ENCODE data around the gene DCP1B.

Gene DCP1B

DNA sequence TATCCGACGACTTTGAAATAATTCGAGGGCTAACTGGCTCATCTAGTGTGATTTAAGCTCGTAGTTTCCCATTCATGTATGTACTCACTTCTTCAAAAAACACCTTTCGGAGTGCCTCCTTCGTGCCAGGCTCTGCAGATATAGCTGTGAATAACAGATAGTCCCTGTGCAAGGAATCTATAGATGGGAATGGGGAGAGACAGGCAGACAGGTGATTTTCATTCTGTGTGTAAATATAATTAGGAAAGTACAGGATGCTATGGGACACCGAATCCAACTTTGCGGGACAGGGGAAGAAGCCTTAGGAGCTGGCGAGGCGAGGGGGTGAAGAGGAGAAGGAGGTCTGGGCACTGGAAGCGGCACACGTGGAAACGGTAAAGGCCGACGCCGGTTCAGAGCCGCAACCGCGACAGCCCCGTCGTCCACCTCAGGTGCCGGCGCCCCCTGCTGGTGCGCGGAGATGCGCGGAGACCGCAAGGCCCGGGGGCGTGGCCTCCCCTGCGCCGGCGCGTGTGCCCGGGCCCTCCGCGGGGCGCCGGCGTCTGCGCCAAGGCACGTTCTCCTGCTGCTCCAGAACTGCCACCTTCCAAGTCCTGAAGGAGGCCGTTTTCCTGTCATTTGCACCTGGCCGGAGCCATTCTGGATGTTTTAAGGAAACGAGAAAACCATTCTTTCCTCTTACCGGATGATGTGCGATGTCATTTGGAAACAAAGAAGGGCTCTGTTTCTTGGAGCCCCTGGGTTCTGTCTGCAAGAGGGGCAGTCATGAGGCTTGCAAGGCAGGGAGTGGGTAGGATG lies 30.6 kb upstream of the DCP1B start:
- TF ChIP-seq, protein P1, sequence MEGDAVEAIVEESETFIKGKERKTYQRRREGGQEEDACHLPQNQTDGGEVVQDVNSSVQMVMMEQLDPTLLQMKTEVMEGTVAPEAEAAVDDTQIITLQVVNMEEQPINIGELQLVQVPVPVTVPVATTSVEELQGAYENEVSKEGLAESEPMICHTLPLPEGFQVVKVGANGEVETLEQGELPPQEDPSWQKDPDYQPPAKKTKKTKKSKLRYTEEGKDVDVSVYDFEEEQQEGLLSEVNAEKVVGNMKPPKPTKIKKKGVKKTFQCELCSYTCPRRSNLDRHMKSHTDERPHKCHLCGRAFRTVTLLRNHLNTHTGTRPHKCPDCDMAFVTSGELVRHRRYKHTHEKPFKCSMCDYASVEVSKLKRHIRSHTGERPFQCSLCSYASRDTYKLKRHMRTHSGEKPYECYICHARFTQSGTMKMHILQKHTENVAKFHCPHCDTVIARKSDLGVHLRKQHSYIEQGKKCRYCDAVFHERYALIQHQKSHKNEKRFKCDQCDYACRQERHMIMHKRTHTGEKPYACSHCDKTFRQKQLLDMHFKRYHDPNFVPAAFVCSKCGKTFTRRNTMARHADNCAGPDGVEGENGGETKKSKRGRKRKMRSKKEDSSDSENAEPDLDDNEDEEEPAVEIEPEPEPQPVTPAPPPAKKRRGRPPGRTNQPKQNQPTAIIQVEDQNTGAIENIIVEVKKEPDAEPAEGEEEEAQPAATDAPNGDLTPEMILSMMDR (IDR thresholded peaks at IDR 0.05; ENCODE audit: low read depth, low read length): peak; percentile 80
- in situ Hi-C loops (cut with HindIII; ENCODE audit: low sequenced_read_pairs): no loop called here
- peak; percentile 62 for DNase-seq (ENCODE audit: low read depth, low spot score)
- H3K4me3 ChIP-seq (ENCODE audit: low read depth, low read length): peak overlapping the region; percentile 31

DNA sequence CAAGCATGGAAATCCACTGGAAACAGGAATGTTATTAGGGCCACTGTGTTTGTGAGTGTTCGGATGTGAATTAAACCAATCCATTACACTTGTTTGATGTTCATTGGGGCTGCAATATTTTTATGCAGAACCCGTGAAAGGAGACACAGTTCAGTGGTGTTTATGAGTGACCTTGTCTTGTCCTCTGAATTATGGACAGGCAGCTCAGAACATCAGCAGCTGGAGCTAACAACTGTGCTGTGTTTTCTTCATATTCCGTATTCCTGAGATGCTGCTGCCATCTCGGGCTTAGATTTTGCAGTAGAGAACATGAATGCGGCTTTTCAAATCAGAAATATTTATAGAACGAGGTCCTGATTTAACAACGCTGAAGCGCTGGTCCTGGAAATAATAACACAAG lies 28.2 kb upstream of the DCP1B start:
- H3K4me3 ChIP-seq (ENCODE audit: low read depth, low read length): no peak overlapping the region
- DNase-seq (ENCODE audit: low read depth, low spot score): no peak
- in situ Hi-C loops (cut with HindIII; ENCODE audit: low sequenced_read_pairs): no loop called here
- TF ChIP-seq, protein P1 (IDR thresholded peaks at IDR 0.05; ENCODE audit: low read depth, low read length): no peak

- in situ Hi-C loops (cut with HindIII; ENCODE audit: low sequenced_read_pairs): no loop called here
- no peak overlapping the region for H3K4me3 ChIP-seq (ENCODE audit: low read depth, low read length)
- DNase-seq (ENCODE audit: low read depth, low spot score): no peak
- TF ChIP-seq, protein P1 (IDR thresholded peaks at IDR 0.05; ENCODE audit: low read depth, low read length): no peak
These were observed 25.6 kb upstream of the DCP1B start for GRCh38 chr12:2029851-2030250.

GRCh38 chr12:2027351-2027750 lies 23.1 kb upstream of the DCP1B start:
- in situ Hi-C loops (cut with HindIII; ENCODE audit: low sequenced_read_pairs): no loop called here
- DNase-seq (ENCODE audit: low read depth, low spot score): no peak
- no peak overlapping the region for H3K4me3 ChIP-seq (ENCODE audit: low read depth, low read length)
- TF ChIP-seq, protein P1 (IDR thresholded peaks at IDR 0.05; ENCODE audit: low read depth, low read length): no peak

- DNase-seq (ENCODE audit: low read depth, low spot score): no peak
- TF ChIP-seq, protein P1 (IDR thresholded peaks at IDR 0.05; ENCODE audit: low read depth, low read length): no peak
- in situ Hi-C loops (cut with HindIII; ENCODE audit: low sequenced_read_pairs): no loop called here
- H3K4me3 ChIP-seq (ENCODE audit: low read depth, low read length): no peak overlapping the region
These were observed 19.1 kb upstream of the DCP1B start for GRCh38 chr12:2023365-2023764.

DNA sequence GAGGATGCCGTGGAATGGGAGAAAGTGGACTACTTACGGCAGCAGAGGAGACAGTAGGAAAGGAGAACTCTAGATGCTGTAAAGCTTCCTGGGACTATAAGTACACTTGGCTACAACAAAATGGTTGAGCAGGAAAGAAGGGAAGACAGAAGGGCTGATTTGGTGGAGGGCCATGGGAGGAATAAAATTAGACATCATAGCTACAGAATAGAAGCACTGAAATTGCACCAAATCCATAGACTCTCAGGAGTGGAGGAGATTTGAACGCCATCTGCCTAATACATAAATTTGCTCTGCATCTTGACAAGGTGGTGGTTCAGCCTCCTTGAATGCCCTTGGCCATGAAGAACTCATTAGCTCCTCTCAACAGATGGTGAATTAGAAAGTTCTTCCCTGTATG lies 16.3 kb upstream of the DCP1B start:
- DNase-seq (ENCODE audit: low read depth, low spot score): no peak
- in situ Hi-C loops (cut with HindIII; ENCODE audit: low sequenced_read_pairs): no loop called here
- no peak overlapping the region for H3K4me3 ChIP-seq (ENCODE audit: low read depth, low read length)
- TF ChIP-seq, protein P1 (IDR thresholded peaks at IDR 0.05; ENCODE audit: low read depth, low read length): no peak
